Measurements from ENCODE around the gene MFSD11.
A peak's percentile ranks its signal among the peaks of the same experiment; 100 is the strongest.
"Not testable (repeated sequence)": the region's sequence is repeated elsewhere in the genome, so short reads cannot be mapped to it uniquely, and the experiment has no call there.

Gene MFSD11

GRCh38 chr17:76797241-76797840 is 59.4 kb downstream of the MFSD11 start:
- DNase-seq (ENCODE audit: low read depth), result no peak

GRCh38 chr17:76801706-76802105 is 63.8 kb downstream of the MFSD11 start:
- DNase-seq (ENCODE audit: low read depth), result no peak

- DNase-seq (ENCODE audit: low read depth), result peak; percentile 33
These were observed 67.4 kb downstream of the MFSD11 start for GRCh38 chr17:76805319-76805718.

GRCh38 chr17:76806151-76806550 is 68.2 kb downstream of the MFSD11 start:
- not testable (repeated sequence) for DNase-seq (ENCODE audit: low read depth)

DNA sequence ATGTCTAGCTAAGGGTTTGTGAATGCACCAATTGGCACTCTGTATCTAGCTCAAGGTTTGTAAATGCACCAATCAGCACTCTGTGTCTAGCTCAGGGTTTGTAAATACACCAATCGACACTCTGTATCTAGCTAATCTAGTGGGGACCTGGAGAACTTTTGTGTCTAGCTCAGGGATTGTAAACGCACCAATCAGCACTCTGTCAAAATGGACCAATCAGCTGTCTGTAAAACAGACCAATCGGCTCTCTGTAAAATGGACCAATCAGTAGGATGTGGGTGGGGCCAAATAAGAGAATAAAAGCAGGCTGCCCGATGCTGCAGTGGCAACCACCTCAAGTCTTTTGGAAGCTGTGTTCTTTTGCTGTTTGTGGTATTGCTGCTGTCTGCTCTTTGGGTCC is 68.8 kb downstream of the MFSD11 start:
- DNase-seq (ENCODE audit: low read depth), result not testable (repeated sequence)

DNA sequence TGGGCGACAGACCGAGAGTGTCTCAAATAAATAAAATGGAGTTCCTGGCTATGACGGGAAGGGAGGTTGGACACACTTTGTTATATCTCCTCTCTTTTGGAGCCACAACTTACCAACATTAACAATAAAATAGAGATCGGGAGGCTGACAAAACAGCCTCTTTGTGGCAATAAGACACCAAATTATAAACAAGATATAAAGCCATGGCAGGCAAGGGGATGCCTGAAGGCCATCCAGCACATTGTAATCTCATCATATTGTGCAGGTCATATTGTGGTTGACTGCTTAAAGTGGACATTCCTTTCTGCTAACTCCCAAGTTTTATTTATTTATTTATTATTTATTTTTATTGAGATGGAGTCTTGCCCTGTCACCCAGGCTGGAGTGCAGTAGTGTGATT is 70.4 kb downstream of the MFSD11 start:
- no peak for DNase-seq (ENCODE audit: low read depth)

DNA sequence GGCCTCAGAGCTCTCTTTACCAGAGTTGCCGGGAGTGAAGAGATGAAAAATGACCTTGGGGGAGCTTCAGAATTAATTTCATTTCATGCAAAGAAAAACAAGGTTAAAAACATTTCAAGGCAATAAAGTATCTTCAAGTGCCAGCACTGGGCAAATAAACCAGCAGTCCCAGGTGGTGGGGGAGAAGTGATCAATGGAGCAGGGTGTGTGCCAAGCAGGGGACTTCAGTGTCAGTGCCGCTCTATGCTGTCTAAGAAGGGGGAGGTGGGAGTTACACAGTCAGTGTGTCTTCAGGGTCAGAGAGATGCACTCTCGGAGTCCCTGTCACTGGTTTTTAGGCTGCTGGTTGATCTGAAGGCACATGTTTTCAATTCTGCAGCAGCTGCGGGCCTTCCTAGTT is 73.0 kb downstream of the MFSD11 start:
- no peak for DNase-seq (ENCODE audit: low read depth)

GRCh38 chr17:76811834-76812233 is 73.9 kb downstream of the MFSD11 start:
- no peak for DNase-seq (ENCODE audit: low read depth)

- DNase-seq (ENCODE audit: low read depth), result no peak
These were observed 74.3 kb downstream of the MFSD11 start for GRCh38 chr17:76812263-76812662.

- no peak for DNase-seq (ENCODE audit: low read depth)
These were observed 75.0 kb downstream of the MFSD11 start for GRCh38 chr17:76812968-76813367.

- not testable (repeated sequence) for DNase-seq (ENCODE audit: low read depth)
These were observed 78.1 kb downstream of the MFSD11 start for GRCh38 chr17:76815907-76816589.

GRCh38 chr17:76816590-76817135 is 78.7 kb downstream of the MFSD11 start:
- DNase-seq (ENCODE audit: low read depth), result no peak

GRCh38 chr17:76820039-76820438 is 82.1 kb downstream of the MFSD11 start:
- DNase-seq (ENCODE audit: low read depth), result no peak

- DNase-seq (ENCODE audit: low read depth), result no peak
These were observed 82.6 kb downstream of the MFSD11 start for GRCh38 chr17:76820561-76820960.

- no peak for DNase-seq (ENCODE audit: low read depth)
These were observed 84.4 kb downstream of the MFSD11 start for GRCh38 chr17:76822184-76822778.

GRCh38 chr17:76824093-76824492 is 86.2 kb downstream of the MFSD11 start:
- no peak for DNase-seq (ENCODE audit: low read depth)

- no peak for DNase-seq (ENCODE audit: low read depth)
These were observed 88.6 kb downstream of the MFSD11 start for GRCh38 chr17:76826330-76827068.

DNA sequence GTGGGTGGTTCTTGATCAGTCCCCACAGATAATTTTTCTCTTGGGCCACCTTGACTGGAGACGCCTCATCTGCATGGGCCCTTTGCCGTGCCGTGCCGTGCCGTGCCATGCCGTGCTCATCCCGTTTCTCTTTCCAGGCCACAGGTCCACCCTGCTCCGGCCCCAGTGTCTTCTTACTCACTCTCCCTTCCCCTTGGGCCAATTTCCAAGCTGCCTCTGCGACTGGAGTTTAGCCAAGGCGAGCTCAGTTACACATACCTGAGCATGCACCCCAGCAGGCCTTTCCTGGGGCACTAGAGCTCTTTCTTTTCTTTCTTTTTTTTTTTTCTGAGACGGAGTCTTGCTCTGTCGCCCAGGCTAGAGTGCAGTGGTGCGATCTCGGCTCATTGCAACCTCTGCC is 89.8 kb downstream of the MFSD11 start:
- DNase-seq (ENCODE audit: low read depth), result no peak

Data from GM04503 (cell line).